Astrocyte (in vitro differentiated cells and primary cell): ENCODE data around the gene ITFG2. TPM values are rescaled to one million over a fixed set of nuclear protein-coding genes. Genes with fewer than 3 reads are reported as not detected.
"Not testable (repeated sequence)": the region's sequence is repeated elsewhere in the genome, so short reads cannot be mapped to it uniquely, and the experiment has no call there.

Source experiments
- DNase-seq: peaks from one replicate; pipeline ENCODE4 v3.0.0-alpha.2; 2010; ENCODE audit warnings: low read depth
- FAIRE-seq: peaks from 2 replicates; lab custom pipeline; 2011; peaks lifted over from hg19 to GRCh38; lab: Jason Lieb, UNC
- H2AFZ ChIP-seq: 2 replicates; pipeline ENCODE4 v1.6.0; 2012; ENCODE audit warnings: low read depth, low read length, inconsistent platforms
- H3K27ac ChIP-seq: 2 replicates; pipeline ENCODE4 v1.5.1; 2011; ENCODE audit warnings: low read depth, low read length, inconsistent platforms
- H3K27me3 ChIP-seq: 2 replicates; pipeline ENCODE4 v1.6.0; 2011; ENCODE audit warnings: low read length, inconsistent platforms; ENCODE audit not compliant: insufficient read depth
- H3K36me3 ChIP-seq: 2 replicates; pipeline ENCODE4 v1.5.1; 2011; ENCODE audit warnings: low read length, inconsistent platforms; ENCODE audit not compliant: insufficient read depth
- H3K4me1 ChIP-seq: 2 replicates; pipeline ENCODE4 v1.5.1; 2011; ENCODE audit warnings: low read length, inconsistent platforms; ENCODE audit not compliant: insufficient read depth
- H3K4me2 ChIP-seq: 2 replicates; pipeline ENCODE4 v1.6.0; 2012; ENCODE audit warnings: low read length, inconsistent platforms
- H3K4me3 ChIP-seq: 2 replicates; pipeline ENCODE4 v1.5.1; 2011; ENCODE audit warnings: low read depth, mild to moderate bottlenecking, low read length, inconsistent platforms; ENCODE audit not compliant: insufficient read depth
- H3K79me2 ChIP-seq: 2 replicates; pipeline ENCODE4 v1.6.0; 2012; ENCODE audit warnings: mild to moderate bottlenecking, low read length, inconsistent platforms; ENCODE audit not compliant: insufficient read depth
- H3K9ac ChIP-seq: 2 replicates; pipeline ENCODE4 v1.6.0; 2012; ENCODE audit warnings: mild to moderate bottlenecking, low read length, inconsistent platforms
- H3K9me3 ChIP-seq: 2 replicates; pipeline ENCODE4 v1.5.1; 2012; ENCODE audit warnings: low read depth, mild to moderate bottlenecking, low read length, inconsistent platforms; ENCODE audit not compliant: insufficient read depth
- H4K20me1 ChIP-seq: 2 replicates; pipeline ENCODE4 v1.6.0; 2012; ENCODE audit warnings: low read length, inconsistent platforms; ENCODE audit not compliant: insufficient read depth
- H3K27ac Mint-ChIP-seq: one replicate; pipeline ENCODE4 v1.8.0; 2021; ENCODE audit warnings: mild to moderate bottlenecking, mixed read lengths; ENCODE audit not compliant: unreplicated experiment
- H3K27me3 Mint-ChIP-seq: one replicate; pipeline ENCODE4 v1.8.0; 2021; ENCODE audit warnings: low read depth, mixed read lengths; ENCODE audit not compliant: unreplicated experiment
- H3K36me3 Mint-ChIP-seq: one replicate; pipeline ENCODE4 v1.8.0; 2021; ENCODE audit warnings: low read depth, mixed read lengths; ENCODE audit not compliant: unreplicated experiment
- H3K4me1 Mint-ChIP-seq: one replicate; pipeline ENCODE4 v1.8.0; 2021; ENCODE audit warnings: low read depth, mixed read lengths; ENCODE audit not compliant: unreplicated experiment
- H3K4me3 Mint-ChIP-seq: one replicate; pipeline ENCODE4 v1.8.0; 2021; ENCODE audit warnings: mild to moderate bottlenecking, moderate library complexity, mixed read lengths; ENCODE audit not compliant: unreplicated experiment
- H3K9me3 Mint-ChIP-seq: one replicate; pipeline ENCODE4 v1.8.0; 2021; ENCODE audit warnings: mild to moderate bottlenecking, mixed read lengths; ENCODE audit not compliant: unreplicated experiment
- CTCF ChIP-seq: IDR thresholded peaks from 2 replicates; pipeline ENCODE4 v1.5.1; 2011; ENCODE audit warnings: low read depth, mild to moderate bottlenecking, inconsistent platforms, low read length, moderate library complexity; ENCODE audit not compliant: insufficient read depth
- EZH2 ChIP-seq: IDR thresholded peaks from 2 replicates; pipeline ENCODE4 v1.6.1; 2012; ENCODE audit warnings: mild to moderate bottlenecking, low read length, inconsistent platforms; ENCODE audit not compliant: insufficient read depth
- total RNA-seq: library from RNA; stranded (reverse); gene quantifications from 2 replicates; pipeline ENCODE4 v1.2.1, GENCODE V29; 2021

ITFG2 gene
- total RNA-seq, 1 donor from 2014 or later, result 20.2 TPM

GRCh38 chr12:2858944-2859421 is 46.5 kb downstream of the ITFG2 start:
- H3K4me1 Mint-ChIP-seq, result peaks cover 2% of the 10 kb centered on the region
- Histone ChIP-seq H3K27me3 (no peaks in the 10 kb centered on the region), H2AFZ (no peak overlapping the region), H3K4me2 (no peak overlapping the region), H3K4me3 (no peak overlapping the region), H3K27ac (no peak overlapping the region), H3K9me3 (no peaks in the 10 kb centered on the region), H3K4me1 (no peaks in the 10 kb centered on the region), H4K20me1 (no peaks in the 10 kb centered on the region), H3K9ac (no peak overlapping the region), H3K36me3 (peaks cover 14% of the 10 kb centered on the region), H3K79me2 (no peaks in the 10 kb centered on the region)
- no peak overlapping the region for H3K4me3 Mint-ChIP-seq
- H3K27me3 Mint-ChIP-seq, result peaks cover 2% of the 10 kb centered on the region
- H3K9me3 Mint-ChIP-seq, result no peaks in the 10 kb centered on the region
- no peak for FAIRE-seq
- H3K36me3 Mint-ChIP-seq, result peaks cover 4% of the 10 kb centered on the region
- TF ChIP-seq EZH2, result no peak
- no peak for TF ChIP-seq CTCF
- peak overlapping the region; percentile 41 for H3K27ac Mint-ChIP-seq
- DNase-seq, result no peak

GRCh38 chr12:2860170-2860569 is 47.7 kb downstream of the ITFG2 start:
- H3K9ac ChIP-seq, result no peak overlapping the region
- no peaks in the 10 kb centered on the region for H3K9me3 ChIP-seq
- DNase-seq (no peak), FAIRE-seq (no peak)
- H3K36me3 ChIP-seq, result peaks cover 14% of the 10 kb centered on the region
- peaks cover 2% of the 10 kb centered on the region for H3K27me3 Mint-ChIP-seq
- H3K27me3 ChIP-seq, result no peaks in the 10 kb centered on the region
- no peaks in the 10 kb centered on the region for H3K9me3 Mint-ChIP-seq
- no peaks in the 10 kb centered on the region for H3K4me1 ChIP-seq
- H4K20me1 ChIP-seq, result no peaks in the 10 kb centered on the region
- no peak overlapping the region for H2AFZ ChIP-seq
- no peak overlapping the region for H3K27ac Mint-ChIP-seq
- TF ChIP-seq CTCF (no peak), EZH2 (no peak)
- no peak overlapping the region for H3K4me2 ChIP-seq
- peaks cover 2% of the 10 kb centered on the region for H3K4me1 Mint-ChIP-seq
- H3K4me3 Mint-ChIP-seq, result no peak overlapping the region
- no peak overlapping the region for H3K27ac ChIP-seq
- no peak overlapping the region for H3K4me3 ChIP-seq
- no peaks in the 10 kb centered on the region for H3K79me2 ChIP-seq
- peaks cover 4% of the 10 kb centered on the region for H3K36me3 Mint-ChIP-seq

GRCh38 chr12:2862876-2863275 is 50.4 kb downstream of the ITFG2 start:
- Histone ChIP-seq H2AFZ (no peak overlapping the region), H3K79me2 (no peaks in the 10 kb centered on the region), H3K9me3 (no peaks in the 10 kb centered on the region), H3K4me1 (no peaks in the 10 kb centered on the region), H3K27ac (no peak overlapping the region), H3K27me3 (no peaks in the 10 kb centered on the region), H3K36me3 (peaks cover 20% of the 10 kb centered on the region), H3K4me3 (no peak overlapping the region), H3K4me2 (no peak overlapping the region), H3K9ac (no peak overlapping the region), H4K20me1 (no peaks in the 10 kb centered on the region)
- Mint-ChIP-seq H3K4me3 (no peak overlapping the region), H3K27me3 (peaks cover 2% of the 10 kb centered on the region), H3K36me3 (no peaks in the 10 kb centered on the region), H3K27ac (no peak overlapping the region), H3K9me3 (no peaks in the 10 kb centered on the region), H3K4me1 (peaks cover 2% of the 10 kb centered on the region)
- TF ChIP-seq EZH2 (no peak), CTCF (no peak)
- FAIRE-seq (no peak), DNase-seq (no peak)

GRCh38 chr12:2863402-2863801 is 50.9 kb downstream of the ITFG2 start:
- H3K27me3 ChIP-seq, H4K20me1 ChIP-seq, H3K27ac ChIP-seq, H3K27me3 Mint-ChIP-seq, H3K4me1 Mint-ChIP-seq, H3K4me3 Mint-ChIP-seq, H3K4me2 ChIP-seq, H3K27ac Mint-ChIP-seq, DNase-seq, H3K79me2 ChIP-seq, FAIRE-seq, H3K9me3 ChIP-seq, H3K36me3 Mint-ChIP-seq, H3K4me3 ChIP-seq, H3K9ac ChIP-seq, H2AFZ ChIP-seq, H3K9me3 Mint-ChIP-seq, H3K4me1 ChIP-seq: not testable (repeated sequence)
- peaks cover 23% of the 10 kb centered on the region for H3K36me3 ChIP-seq
